Renal cortex interstitium (tissue), 15 donors: Measurements from ENCODE around the gene TLX3. TPM values are rescaled to one million over a fixed set of nuclear protein-coding genes. Genes with fewer than 3 reads are reported as not detected.

Source experiments
- DNase-seq, 11 donors: peaks; one replicate each; pipeline ENCODE4 v3.0.0-alpha.2; 2013; ENCODE audit warnings: low read depth in 9 of 11, low spot score in 4 of 11; ENCODE audit errors: extremely low read depth in 1 of 11
- long read RNA-seq, 16 experiments: transcript quantifications; one replicate each; lab custom pipeline, GENCODE V29; 2026
- polyA plus RNA-seq, 3 donors: library from polyadenylated mRNA; unstranded; fragments of 120-200 nt; gene quantifications; one replicate each; pipeline ENCODE4 v1.2.1, GENCODE V29; 2013; ENCODE audit not compliant: insufficient read length in 3 of 3

Gene TLX3
- not detected for polyA plus RNA-seq
- long read RNA-seq, donor 1 = 0 reads
- long read RNA-seq, donor 2 = 0 reads
- long read RNA-seq, donor 3, partial matches to known transcripts = 0 of 1 reads
- long read RNA-seq, donor 3, other reads (novel, unspliced or antisense) = 0 of 1 reads
- long read RNA-seq, donor 4 = 0 reads
- long read RNA-seq, donor 5 = 0 reads
- long read RNA-seq, donor 6 = 0 reads
- long read RNA-seq, donor 7 = 0 reads
- long read RNA-seq, donor 8 = 0 reads
- long read RNA-seq, donor 9 = 0 reads
- long read RNA-seq, donor 10 = 0 reads
- long read RNA-seq, donor 11 = 0 reads
- long read RNA-seq, donor 12 = 0 reads
- long read RNA-seq, donor 13 = 0 reads
- long read RNA-seq, donor 14 = 0 reads
- long read RNA-seq, donor 15 = 0 reads
- long read RNA-seq, donor 16 = 0 reads

DNA sequence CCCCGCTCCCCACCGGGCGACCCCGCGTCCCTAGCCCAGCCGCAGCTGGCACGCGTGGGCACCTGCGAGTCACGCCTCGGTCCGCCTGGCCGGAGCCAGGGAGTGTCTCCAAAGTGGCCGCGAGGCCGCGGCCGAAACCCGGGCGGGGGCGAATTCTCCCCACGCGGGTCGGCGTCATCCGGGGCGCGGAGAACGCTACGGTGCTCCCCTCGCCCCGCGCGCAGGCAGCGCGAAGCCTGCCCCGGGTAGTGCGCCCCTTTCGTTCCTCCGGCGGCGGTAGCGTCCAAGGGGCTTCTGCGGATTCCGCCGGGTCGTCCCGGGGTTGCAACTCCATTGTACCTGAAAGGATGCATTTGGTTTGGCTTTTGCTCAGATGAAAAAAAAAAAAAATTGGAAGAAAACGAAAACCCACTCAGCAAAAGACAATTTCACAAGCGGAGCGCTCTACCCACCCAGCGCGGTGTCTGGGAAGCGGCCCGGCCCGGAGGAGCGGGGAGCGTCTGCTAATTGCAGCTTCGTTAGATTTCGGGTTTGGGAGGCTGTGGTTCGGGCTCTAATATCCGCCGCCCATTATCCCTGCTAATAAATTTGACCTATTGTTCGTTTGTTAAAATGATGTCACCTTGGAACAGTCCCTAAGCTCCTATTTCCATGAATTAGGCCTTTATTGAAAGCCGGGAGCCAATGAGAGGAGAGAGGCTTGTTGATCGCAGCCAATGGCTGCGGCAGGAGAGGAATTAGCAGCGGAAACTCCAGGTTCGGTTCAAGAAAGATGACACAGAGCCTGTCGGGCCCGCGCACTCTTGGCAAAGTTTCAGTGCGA is at the start of gene TLX3:
TLX3 (plus strand) TSS at position 796 of the 823 bp plus-strand sequence. CDS start 118 bp downstream, outside the sequence.
- peak in 2 of 11 donors; percentile 36 to 55 for DNase-seq

DNA sequence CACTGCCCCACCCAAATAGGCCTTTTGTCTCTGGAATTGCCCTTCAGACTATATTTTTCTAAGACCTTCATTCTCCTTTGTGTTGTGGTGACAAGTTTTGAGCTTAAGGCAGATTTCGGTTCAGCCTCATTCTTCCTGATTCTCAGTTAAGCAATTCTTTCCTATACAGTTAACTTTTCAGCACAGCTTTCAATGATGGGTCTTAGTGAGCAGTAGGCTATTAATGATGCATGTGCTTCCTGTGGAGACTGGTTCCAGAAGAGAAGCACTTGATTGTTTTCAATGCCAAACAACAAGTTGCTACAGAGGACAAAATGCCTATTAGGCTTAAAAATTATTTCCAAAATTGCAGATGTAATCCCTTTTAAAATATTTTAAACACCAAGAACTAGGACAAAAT is 47.7 kb upstream of the TLX3 start:
- DNase-seq = no peak

- DNase-seq = no peak
Measured at GRCh38 chr5:171261904-171262303, 47.1 kb upstream of the TLX3 start.

- no peak for DNase-seq
Measured at GRCh38 chr5:171263181-171263580, 45.9 kb upstream of the TLX3 start.

- no peak for DNase-seq
Measured at GRCh38 chr5:171264843-171265242, 44.2 kb upstream of the TLX3 start.

GRCh38 chr5:171268700-171269620 is 40.1 kb upstream of the TLX3 start:
- DNase-seq = no peak

DNA sequence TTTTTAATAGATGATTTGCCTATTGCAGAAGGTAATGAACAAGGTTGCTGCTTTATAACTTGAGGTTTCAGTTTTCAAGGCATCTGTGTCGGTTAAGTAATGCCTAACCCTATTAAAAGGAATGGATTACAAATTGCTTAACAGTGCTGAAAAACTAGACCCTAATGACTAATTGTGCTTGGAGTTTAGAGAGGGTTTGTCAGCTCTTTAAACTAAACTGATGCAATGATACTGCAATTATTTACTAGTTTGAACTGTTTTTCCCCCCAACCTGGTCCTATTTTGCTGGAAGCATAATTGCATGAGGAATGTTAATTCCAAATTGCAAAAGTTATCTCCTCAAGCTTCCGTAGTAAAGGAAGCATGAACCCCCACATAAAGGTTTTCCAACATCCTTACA is 39.3 kb upstream of the TLX3 start:
- peak in 1 of 11 donors; percentile 6 for DNase-seq

- no peak for DNase-seq
Measured at GRCh38 chr5:171270136-171270535, 38.9 kb upstream of the TLX3 start.

GRCh38 chr5:171271798-171272197 is 37.2 kb upstream of the TLX3 start:
- no peak for DNase-seq

- DNase-seq = peak in 1 of 11 donors; percentile 18
Measured at GRCh38 chr5:171272996-171273970, 35.8 kb upstream of the TLX3 start.

GRCh38 chr5:171275841-171276544 is 33.1 kb upstream of the TLX3 start:
- DNase-seq = peak in 1 of 11 donors; percentile 2

DNA sequence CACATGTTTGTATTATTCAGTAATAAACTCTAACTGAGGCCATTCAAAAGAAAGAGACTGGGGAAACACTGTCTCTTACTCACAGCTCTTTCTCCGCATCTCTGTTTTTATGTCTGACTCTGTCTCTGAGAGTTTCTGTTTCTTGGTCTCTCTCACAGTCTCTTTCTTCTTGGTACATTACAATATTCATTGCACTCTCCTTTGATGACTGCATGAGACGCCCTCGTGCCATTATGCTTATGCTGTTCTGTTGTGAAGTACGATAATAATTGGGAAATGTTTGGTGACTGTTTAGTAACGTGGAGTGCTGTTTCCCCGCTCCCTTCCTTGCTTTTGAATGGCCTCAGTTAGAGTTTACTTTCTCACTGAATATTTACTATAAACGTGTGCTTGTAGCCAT is 25.3 kb upstream of the TLX3 start:
- no peak for DNase-seq

DNA sequence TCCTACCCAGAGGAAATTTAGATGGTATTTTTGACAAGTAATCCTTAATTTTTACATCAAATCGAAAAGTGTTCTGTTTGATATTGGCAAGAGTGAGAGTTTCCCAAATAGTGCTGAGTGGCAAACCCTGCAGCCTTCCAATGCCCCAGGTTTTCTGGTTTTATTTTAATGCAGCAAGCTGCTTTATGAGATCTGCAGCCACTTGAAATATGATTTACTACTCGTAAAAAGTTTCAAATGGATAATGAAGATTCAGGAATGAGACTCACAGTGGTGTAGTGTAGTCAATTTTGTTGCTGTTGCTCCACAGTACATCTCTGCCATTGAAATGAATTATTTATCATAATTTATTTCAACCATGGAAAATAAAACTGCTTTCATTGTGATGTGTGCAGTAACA is 23.6 kb upstream of the TLX3 start:
- DNase-seq = no peak

DNA sequence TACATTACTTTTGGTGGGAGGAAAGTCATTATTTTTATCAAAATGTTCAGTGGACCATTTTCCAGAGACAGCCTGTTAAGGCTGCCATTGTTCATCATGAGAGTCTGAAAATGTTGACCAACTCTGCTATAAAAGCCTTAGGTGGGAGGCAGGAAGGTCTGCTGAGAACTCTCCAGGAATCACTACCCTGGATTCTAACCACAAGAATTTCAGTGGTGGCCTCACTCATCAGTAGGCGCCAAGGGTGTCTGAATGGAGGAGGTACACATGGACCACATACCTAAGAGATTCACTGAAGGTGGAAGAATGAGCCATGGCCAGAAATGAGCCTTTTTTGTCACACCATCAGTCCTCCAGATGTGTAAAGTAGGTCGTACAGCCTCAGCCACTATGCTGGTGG is 21.0 kb upstream of the TLX3 start:
- DNase-seq = no peak

- no peak for DNase-seq
Measured at GRCh38 chr5:171291371-171291770, 17.7 kb upstream of the TLX3 start.

DNA sequence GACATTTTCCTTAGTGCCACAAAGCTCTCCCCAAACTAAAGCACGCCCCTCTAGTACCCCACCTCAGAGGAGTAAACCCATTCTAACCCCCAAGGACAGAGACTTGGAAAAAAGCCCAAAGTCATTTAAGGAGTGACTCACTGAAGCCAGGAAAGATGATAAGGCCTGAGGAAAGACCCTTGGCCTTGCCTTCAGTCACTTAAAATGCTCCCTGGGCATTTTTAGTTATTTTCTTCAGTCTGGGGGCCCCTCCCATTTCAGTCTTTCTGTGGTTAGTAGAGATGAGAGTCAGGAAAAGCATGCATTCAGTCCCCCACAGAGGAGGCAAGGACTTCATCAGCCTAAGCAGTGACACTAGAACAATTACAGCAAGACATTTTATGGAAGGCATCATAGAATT is 13.7 kb upstream of the TLX3 start:
- DNase-seq = no peak

- DNase-seq = no peak
Measured at GRCh38 chr5:171295801-171296200, 13.2 kb upstream of the TLX3 start.
